Gastroesophageal sphincter (tissue), 3 donors: ENCODE results near the gene ROR2.

Source experiments
- CTCF ChIP-seq, 4 experiments: fragments of 200-600 bp in 2 of 4; fragments of 450-650 bp in 2 of 4; sonication (generic) in 1 of 4; IDR thresholded peaks; one replicate each; pipeline ENCODE4 v1.5.1; 2017 to 2019; ENCODE audit warnings: antibody characterized with exemption in 4 of 4, mild to moderate bottlenecking in 2 of 4, moderate library complexity in 2 of 4
- EP300 ChIP-seq: sonication (generic); formaldehyde crosslinking; IDR thresholded peaks from one replicate; pipeline ENCODE4 v1.6.1; 2017; ENCODE audit warnings: antibody characterized with exemption, mild to moderate bottlenecking
- POLR2A ChIP-seq, 2 donors: fragments of 450-650 bp; IDR thresholded peaks; one replicate each; pipeline ENCODE4 v1.6.1; 2017; ENCODE audit warnings: antibody characterized with exemption in 2 of 2, mild to moderate bottlenecking in 2 of 2, moderate library complexity in 1 of 2
- POLR2AphosphoS5 ChIP-seq: sonication (generic); formaldehyde crosslinking; IDR thresholded peaks from one replicate; pipeline ENCODE4 v1.6.1; 2017; ENCODE audit warnings: antibody characterized with exemption

- no peak for TF ChIP-seq CTCF (IDR thresholded peaks at IDR 0.05)
- TF ChIP-seq POLR2A (IDR thresholded peaks at IDR 0.05), result no peak
- TF ChIP-seq POLR2AphosphoS5, result no peak
- TF ChIP-seq EP300, result no peak
These were observed 133.7 kb downstream of the ROR2 start for GRCh38 chr9:91816356-91816755.
